HepG2 (cell line): ENCODE data around the gene SMTN. TPM values are rescaled to one million over a fixed set of nuclear protein-coding genes. Genes with fewer than 3 reads are reported as not detected.

ENCODE experiments used
- ATAC-seq: fragments of 200-7000 bp; cut with Tn5 transposase; 3 replicates; pipeline ENCODE4 v1.9.1; 2020; ENCODE audit warnings: mild to moderate bottlenecking, moderate library complexity
- BruUV-seq: library from RNA; stranded (reverse); fragments of 400-500 nt; replicated peaks from 2 replicates; lab custom pipeline; 2021; lab: Mats Ljungman, UMichigan
- CTCF ChIA-PET: fragments of 300-600 bp; formaldehyde crosslinking; extraction: SDS; loops from one replicate; lab custom pipeline; 2021; ENCODE audit warnings: low total read pairs, inconsistent platforms, low intra/inter-chr PET ratio; lab: Yijun Ruan, JAX
- POLR2A ChIA-PET: fragments of 350-600 bp; sonication (Branson Sonifier 250); formaldehyde crosslinking; loops from one replicate; lab custom pipeline; 2020; ENCODE audit warnings: antibody characterized with exemption, inconsistent platforms; lab: Yijun Ruan, JAX
- DNase-seq: peaks from one replicate; pipeline ENCODE4 v3.0.0-alpha.2; 2015; ENCODE audit warnings: low spot score
- FAIRE-seq: peaks from 3 replicates; lab custom pipeline; 2011; peaks lifted over from hg19 to GRCh38; lab: Jason Lieb, UNC
- H2AFZ ChIP-seq: one replicate; pipeline ENCODE4 v1.6.1; 2011; ENCODE audit warnings: low read length, inconsistent platforms
- H3K27ac ChIP-seq: fragments of 300-600 bp; 3 replicates; pipeline ENCODE4 v1.8.0; 2011; ENCODE audit warnings: mixed run types, mild to moderate bottlenecking, mixed read lengths, low read length, inconsistent platforms; ENCODE audit not compliant: insufficient read depth; ENCODE audit errors: extremely low read length
- H3K27me3 ChIP-seq, 2 experiments: fragments of 200-600 bp in 1 of 2; 2 replicates in 1 of 2; 3 replicates in 1 of 2; pipeline versions ENCODE4 v1.6.0 to v1.8.0; 2011; ENCODE audit warnings: low read length in 2 of 2, mild to moderate bottlenecking in 2 of 2, moderate library complexity in 2 of 2, inconsistent platforms in 1 of 2; ENCODE audit not compliant: insufficient read depth in 2 of 2, control insufficient read depth in 1 of 2
- H3K36me3 ChIP-seq, 2 experiments: fragments of 200-600 bp in 1 of 2; replicated peaks in 1 of 2; 2 replicates in 1 of 2; 3 replicates in 1 of 2; pipeline versions ENCODE4 v1.5.1 to v1.8.0; 2011; ENCODE audit warnings: low read length in 2 of 2, inconsistent platforms in 1 of 2; ENCODE audit not compliant: insufficient read depth in 2 of 2, control insufficient read depth in 1 of 2
- H3K4me1 ChIP-seq: 2 replicates; pipeline ENCODE4 v1.5.1; 2012; ENCODE audit warnings: low read length, inconsistent platforms; ENCODE audit not compliant: insufficient read depth
- H3K4me2 ChIP-seq: 2 replicates; pipeline ENCODE4 v1.6.0; 2011; ENCODE audit warnings: low read depth, low read length, inconsistent platforms
- H3K4me3 ChIP-seq, 3 experiments: fragments of 200-600 bp in 1 of 3; sonication (generic), shearing (Covaris generic) in 1 of 3; replicated peaks in 1 of 3; 2 replicates each; pipeline ENCODE4 v1.5.1; 2011 to 2016; ENCODE audit warnings: low read length in 3 of 3, inconsistent platforms in 2 of 3, low read depth in 2 of 3, mild to moderate bottlenecking in 2 of 3, control low read depth in 1 of 3, mixed read lengths in 1 of 3; ENCODE audit not compliant: insufficient read depth in 1 of 3
- H3K79me2 ChIP-seq: one replicate; pipeline ENCODE4 v1.6.1; 2011; ENCODE audit warnings: low read length, inconsistent platforms; ENCODE audit not compliant: insufficient read depth
- H3K9ac ChIP-seq: 2 replicates; pipeline ENCODE4 v1.6.0; 2011; ENCODE audit warnings: mild to moderate bottlenecking, low read depth, low read length, inconsistent platforms; ENCODE audit not compliant: insufficient read depth
- H3K9me3 ChIP-seq: 2 replicates; pipeline ENCODE4 v1.5.1; 2012; ENCODE audit warnings: mild to moderate bottlenecking, low read length
- H4K20me1 ChIP-seq: 2 replicates; pipeline ENCODE4 v1.6.0; 2011; ENCODE audit warnings: inconsistent platforms, mild to moderate bottlenecking, low read length, moderate library complexity; ENCODE audit not compliant: insufficient read depth
- CCAR2 ChIP-seq: fragments of 200-400 bp; formaldehyde crosslinking; optimal IDR thresholded peaks from 2 replicates; pipeline ENCODE3; 2018; ENCODE audit warnings: low read depth, mild to moderate bottlenecking, low read length, moderate library complexity
- CREB1 ChIP-seq, 2 experiments: fragments of 450-650 bp in 1 of 2; IDR thresholded peaks; 2 replicates each; pipeline ENCODE4 v1.6.1; 2016 to 2017; ENCODE audit warnings: control low read depth in 1 of 2, mild to moderate bottlenecking in 1 of 2, missing compliant biosample characterization in 1 of 2, missing genetic modification characterization in 1 of 2
- FOXC1 ChIP-seq: sonication (generic); formaldehyde crosslinking; IDR thresholded peaks from 2 replicates; pipeline ENCODE4 v1.8.0; 2022; ENCODE audit warnings: mild to moderate bottlenecking, missing genetic modification reagents, borderline replicate concordance
- NCOR1 ChIP-seq: fragments of 200-600 bp; sonication (generic); IDR thresholded peaks from 2 replicates; pipeline ENCODE4 v1.7.0; 2017; ENCODE audit warnings: antibody characterized with exemption, low read length, borderline replicate concordance
- POGZ ChIP-seq: sonication (generic); formaldehyde crosslinking; IDR thresholded peaks from 2 replicates; pipeline ENCODE4 v1.4.0; 2020; ENCODE audit warnings: mild to moderate bottlenecking, missing genetic modification reagents
- ZNF331 ChIP-seq: sonication (generic); formaldehyde crosslinking; IDR thresholded peaks from 2 replicates; pipeline ENCODE4 v1.4.0; 2020; ENCODE audit warnings: missing genetic modification reagents
- ZNF562 ChIP-seq: sonication (generic); formaldehyde crosslinking; IDR thresholded peaks from 2 replicates; pipeline ENCODE4 v1.8.0; 2022; ENCODE audit warnings: missing genetic modification reagents, borderline replicate concordance
- WGBS: methylation state at CpG from one replicate; pipeline ENCODE4 v1.1.6; 2017; ENCODE audit warnings: low lambda C conversion rate; 5-methylcytosine and 5-hydroxymethylcytosine counted together
- in situ Hi-C: cut with HindIII; loops from 2 replicates; pipeline ENCODE4 v1.10.0; 2017; ENCODE audit warnings: low pct_unique_long_range_greater_than_20kb; ENCODE audit not compliant: extremely low pct_ligation_motif_present
- intact Hi-C: fragments of 100-400 bp; cut with micrococcal nuclease; formaldehyde crosslinking; loops from one replicate; pipeline ENCODE4 v1.10.0; 2022; ENCODE audit not compliant: unreplicated experiment
- polyA plus RNA-seq, 8 experiments: library from polyadenylated mRNA; depleted of rRNA in 3 of 8; stranded (reverse) in 7 of 8; unstranded in 1 of 8; fragments of >200 nt; fragmentation: Illumina TruSeq in 4 of 8; extraction: Trizol in 4 of 8; gene quantifications; 2 replicates each; pipeline versions ENCODE4 v1.2.1 to v1.2.3, GENCODE V29; 2011 to 2016; ENCODE audit warnings: low read depth in 4 of 8, missing spikeins in 1 of 8, mixed read lengths in 1 of 8; ENCODE audit not compliant: insufficient read depth in 1 of 8
- total RNA-seq, 5 experiments: library from RNA; depleted of rRNA; stranded (reverse); fragments of >200 nt; fragmentation: Illumina TruSeq; extraction: Trizol; gene quantifications; 2 replicates each; pipeline ENCODE4 v1.2.3, GENCODE V29; 2016; ENCODE audit warnings: low read depth in 1 of 5
- TF ChIP-seq, protein P1 (sequence below): sonication (generic); formaldehyde crosslinking; IDR thresholded peaks from 2 replicates; pipeline ENCODE4 v1.4.0; 2020; ENCODE audit warnings: mild to moderate bottlenecking, low read depth, missing genetic modification reagents
- TF ChIP-seq, protein P2 (sequence below): sonication (generic); formaldehyde crosslinking; IDR thresholded peaks from 2 replicates; pipeline ENCODE4 v1.9.0; 2022; ENCODE audit warnings: low read depth, missing genetic modification reagents
- TF ChIP-seq, protein P3 (sequence below): sonication (generic); formaldehyde crosslinking; IDR thresholded peaks from 2 replicates; pipeline ENCODE4 v1.8.1; 2022; ENCODE audit warnings: mild to moderate bottlenecking, missing genetic modification reagents
- TF ChIP-seq, protein P4 (sequence below): sonication (generic); formaldehyde crosslinking; IDR thresholded peaks from 2 replicates; pipeline ENCODE4 v1.4.0; 2020; ENCODE audit warnings: missing genetic modification reagents, mild to moderate bottlenecking, borderline replicate concordance

SMTN gene
- total and polyA plus RNA-seq, 2 of the 13 experiments (the other 11 are each of a cell fraction or from before 2014, with no cell fraction given): 14.7 to 26.1 TPM

DNA sequence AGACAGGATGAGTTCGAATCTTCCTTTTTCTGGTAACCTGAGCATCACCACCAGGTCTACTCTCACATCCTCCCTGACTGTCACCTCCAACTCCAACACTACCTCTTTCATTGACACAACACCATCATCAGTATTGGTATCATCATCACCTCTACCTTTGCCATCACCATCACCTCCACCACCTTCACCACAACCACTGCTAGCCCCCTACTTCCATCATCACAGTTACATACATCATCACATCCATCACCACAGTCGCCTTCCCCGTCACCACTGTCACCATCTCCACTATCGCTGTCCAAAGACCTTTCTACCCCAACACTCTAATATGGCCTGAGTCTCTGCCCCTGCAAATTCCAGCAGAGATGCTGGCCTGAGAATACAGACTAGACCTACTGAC is 40.3 kb downstream of the SMTN start:
- no peak overlapping the region for H3K9ac ChIP-seq
- H3K79me2 ChIP-seq: no peaks in the 10 kb centered on the region
- ChIA-PET CTCF (no interaction called here), POLR2A (no interaction called here)
- ATAC-seq (no peak), DNase-seq (no peak), FAIRE-seq (no peak)
- no peak overlapping the region for H3K4me3 ChIP-seq
- H3K4me2 ChIP-seq: no peak overlapping the region
- peaks cover 1 to 28% of the 10 kb centered on the region in 2 experiments; a peak in 4 of 5 replicates for H3K27me3 ChIP-seq
- H3K4me1 ChIP-seq: peaks cover 37% of the 10 kb centered on the region
- no TSS peak for BruUV-seq
- TF ChIP-seq CREB1 (IDR thresholded peaks at IDR 0.05) (peak; percentile 70), CREB1 (CRISPR knock-in tag; IDR thresholded peaks at IDR 0.05) (no peak), FOXC1 (CRISPR knock-in tag) (no peak)
- H2AFZ ChIP-seq: no peak overlapping the region
- no peak overlapping the region for H3K27ac ChIP-seq
- no peaks in the 10 kb centered on the region for H4K20me1 ChIP-seq
- intact Hi-C loops (no loop called here), in situ Hi-C loops (no loop called here)
- no peaks in the 10 kb centered on the region for H3K9me3 ChIP-seq
- H3K36me3 ChIP-seq: no peaks in the 10 kb centered on the region
- 64% methylated on average over 4 of the region's 4 CpGs for WGBS

DNA sequence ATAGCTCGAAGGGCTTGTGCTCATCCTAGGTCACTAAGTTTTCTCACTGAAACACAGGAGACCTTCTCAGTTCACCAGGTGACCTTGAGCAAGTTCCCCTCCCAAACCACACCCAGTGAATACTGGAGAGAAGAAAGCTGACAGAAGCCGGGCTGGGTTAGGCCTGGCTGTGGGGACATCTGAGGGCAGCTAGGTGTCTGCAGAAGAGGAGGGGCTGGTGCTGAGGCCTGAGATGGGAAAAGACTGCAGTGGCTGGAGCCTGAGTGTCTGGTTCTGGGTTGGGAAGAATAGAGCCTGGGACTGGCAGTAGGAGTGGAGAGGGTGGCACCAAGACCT is 41.0 kb downstream of the SMTN start:
- no peak for FAIRE-seq
- H2AFZ ChIP-seq: no peak overlapping the region
- H3K4me2 ChIP-seq: peak overlapping the region; percentile 84; the same call in 1 of the 2 replicates
- H3K9me3 ChIP-seq: no peaks in the 10 kb centered on the region
- peak overlapping the region; percentile 62; the same call in 1 of the 2 replicates for H3K9ac ChIP-seq
- H4K20me1 ChIP-seq: no peaks in the 10 kb centered on the region
- ChIA-PET CTCF (no interaction called here), POLR2A (interaction anchor here (1.6 kb wide), 1 partner anchor 10 kb away, joined by 5 read pairs; no protein-coding TSS in a partner anchor)
- in situ Hi-C loops (no loop called here), intact Hi-C loops (no loop called here)
- peak overlapping the region in 1 of 3 experiments; percentile 64; a peak in 1 of 6 replicates for H3K4me3 ChIP-seq
- no peak for DNase-seq
- TF ChIP-seq ZNF331 (CRISPR knock-in tag) (no peak), NCOR1 (no peak), CCAR2 (no peak), POGZ (no peak), ZNF562 (CRISPR knock-in tag) (no peak)
- TF ChIP-seq, protein P1, sequence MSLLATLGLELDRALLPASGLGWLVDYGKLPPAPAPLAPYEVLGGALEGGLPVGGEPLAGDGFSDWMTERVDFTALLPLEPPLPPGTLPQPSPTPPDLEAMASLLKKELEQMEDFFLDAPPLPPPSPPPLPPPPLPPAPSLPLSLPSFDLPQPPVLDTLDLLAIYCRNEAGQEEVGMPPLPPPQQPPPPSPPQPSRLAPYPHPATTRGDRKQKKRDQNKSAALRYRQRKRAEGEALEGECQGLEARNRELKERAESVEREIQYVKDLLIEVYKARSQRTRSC: no peak
- TF ChIP-seq, protein P2, sequence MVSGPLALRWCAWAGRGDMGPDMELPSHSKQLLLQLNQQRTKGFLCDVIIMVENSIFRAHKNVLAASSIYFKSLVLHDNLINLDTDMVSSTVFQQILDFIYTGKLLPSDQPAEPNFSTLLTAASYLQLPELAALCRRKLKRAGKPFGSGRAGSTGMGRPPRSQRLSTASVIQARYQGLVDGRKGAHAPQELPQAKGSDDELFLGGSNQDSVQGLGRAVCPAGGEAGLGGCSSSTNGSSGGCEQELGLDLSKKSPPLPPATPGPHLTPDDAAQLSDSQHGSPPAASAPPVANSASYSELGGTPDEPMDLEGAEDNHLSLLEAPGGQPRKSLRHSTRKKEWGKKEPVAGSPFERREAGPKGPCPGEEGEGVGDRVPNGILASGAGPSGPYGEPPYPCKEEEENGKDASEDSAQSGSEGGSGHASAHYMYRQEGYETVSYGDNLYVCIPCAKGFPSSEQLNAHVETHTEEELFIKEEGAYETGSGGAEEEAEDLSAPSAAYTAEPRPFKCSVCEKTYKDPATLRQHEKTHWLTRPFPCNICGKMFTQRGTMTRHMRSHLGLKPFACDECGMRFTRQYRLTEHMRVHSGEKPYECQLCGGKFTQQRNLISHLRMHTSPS (CRISPR knock-in tag): no peak
- TF ChIP-seq, protein P3, sequence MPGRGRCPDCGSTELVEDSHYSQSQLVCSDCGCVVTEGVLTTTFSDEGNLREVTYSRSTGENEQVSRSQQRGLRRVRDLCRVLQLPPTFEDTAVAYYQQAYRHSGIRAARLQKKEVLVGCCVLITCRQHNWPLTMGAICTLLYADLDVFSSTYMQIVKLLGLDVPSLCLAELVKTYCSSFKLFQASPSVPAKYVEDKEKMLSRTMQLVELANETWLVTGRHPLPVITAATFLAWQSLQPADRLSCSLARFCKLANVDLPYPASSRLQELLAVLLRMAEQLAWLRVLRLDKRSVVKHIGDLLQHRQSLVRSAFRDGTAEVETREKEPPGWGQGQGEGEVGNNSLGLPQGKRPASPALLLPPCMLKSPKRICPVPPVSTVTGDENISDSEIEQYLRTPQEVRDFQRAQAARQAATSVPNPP (CRISPR knock-in tag): no peak
- TF ChIP-seq, protein P4, sequence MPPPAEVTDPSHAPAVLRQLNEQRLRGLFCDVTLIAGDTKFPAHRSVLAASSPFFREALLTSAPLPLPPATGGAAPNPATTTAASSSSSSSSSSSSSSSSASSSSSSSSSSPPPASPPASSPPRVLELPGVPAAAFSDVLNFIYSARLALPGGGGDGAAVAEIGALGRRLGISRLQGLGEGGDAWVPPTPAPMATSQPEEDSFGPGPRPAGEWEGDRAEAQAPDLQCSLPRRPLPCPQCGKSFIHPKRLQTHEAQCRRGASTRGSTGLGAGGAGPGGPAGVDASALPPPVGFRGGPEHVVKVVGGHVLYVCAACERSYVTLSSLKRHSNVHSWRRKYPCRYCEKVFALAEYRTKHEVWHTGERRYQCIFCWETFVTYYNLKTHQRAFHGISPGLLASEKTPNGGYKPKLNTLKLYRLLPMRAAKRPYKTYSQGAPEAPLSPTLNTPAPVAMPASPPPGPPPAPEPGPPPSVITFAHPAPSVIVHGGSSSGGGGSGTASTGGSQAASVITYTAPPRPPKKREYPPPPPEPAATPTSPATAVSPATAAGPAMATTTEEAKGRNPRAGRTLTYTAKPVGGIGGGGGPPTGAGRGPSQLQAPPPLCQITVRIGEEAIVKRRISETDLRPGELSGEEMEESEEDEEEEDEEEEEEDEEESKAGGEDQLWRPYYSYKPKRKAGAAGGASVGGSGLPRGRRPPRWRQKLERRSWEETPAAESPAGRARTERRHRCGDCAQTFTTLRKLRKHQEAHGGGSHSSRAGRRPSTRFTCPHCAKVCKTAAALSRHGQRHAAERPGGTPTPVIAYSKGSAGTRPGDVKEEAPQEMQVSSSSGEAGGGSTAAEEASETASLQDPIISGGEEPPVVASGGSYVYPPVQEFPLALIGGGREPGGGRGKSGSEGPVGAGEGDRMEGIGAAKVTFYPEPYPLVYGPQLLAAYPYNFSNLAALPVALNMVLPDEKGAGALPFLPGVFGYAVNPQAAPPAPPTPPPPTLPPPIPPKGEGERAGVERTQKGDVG (CRISPR knock-in tag): no peak
- H3K79me2 ChIP-seq: no peaks in the 10 kb centered on the region
- ATAC-seq: peak; percentile 29
- H3K27me3 ChIP-seq: peaks cover 1 to 28% of the 10 kb centered on the region in 2 experiments; a peak in 4 of 5 replicates
- peaks cover 37% of the 10 kb centered on the region for H3K4me1 ChIP-seq
- BruUV-seq: no TSS peak
- WGBS: 7% methylated on average over 2 of the region's 2 CpGs
- H3K27ac ChIP-seq: no peak overlapping the region
- no peaks in the 10 kb centered on the region for H3K36me3 ChIP-seq
